GM18508 (cell line): ENCODE results near the gene ZDHHC12.

ENCODE experiments used
- ATAC-seq: cut with Tn5 transposase; IDR thresholded peaks from one replicate; pipeline ENCODE4 v1.9.1; 2021; ENCODE audit warnings: moderate number of reproducible peaks; ENCODE audit not compliant: insufficient read depth, unreplicated experiment

ZDHHC12 gene

GRCh38 chr9:128731093-128731492 is 7.2 kb upstream of the ZDHHC12 start:
- no peak for ATAC-seq

GRCh38 chr9:128729766-128730517 is 6.0 kb upstream of the ZDHHC12 start:
- no peak for ATAC-seq

GRCh38 chr9:128729302-128729701 is 5.4 kb upstream of the ZDHHC12 start:
- no peak for ATAC-seq

GRCh38 chr9:128728298-128728697 is 4.4 kb upstream of the ZDHHC12 start:
- ATAC-seq = no peak

- no peak for ATAC-seq
Measured at GRCh38 chr9:128727640-128728248, 3.8 kb upstream of the ZDHHC12 start.

GRCh38 chr9:128724744-128725211 is 851 bp upstream of the ZDHHC12 start:
- no peak for ATAC-seq

GRCh38 chr9:128723352-128723865 is 518 bp downstream of the ZDHHC12 start:
- ATAC-seq = no peak

- ATAC-seq = no peak
Measured at GRCh38 chr9:128722380-128723351, 1.3 kb downstream of the ZDHHC12 start.

GRCh38 chr9:128721487-128722010 is 2.4 kb downstream of the ZDHHC12 start:
- ATAC-seq = no peak

- ATAC-seq = no peak
Measured at GRCh38 chr9:128720841-128721486, 3.0 kb downstream of the ZDHHC12 start.

GRCh38 chr9:128719919-128720605 is 3.9 kb downstream of the ZDHHC12 start:
- ATAC-seq = no peak

GRCh38 chr9:128718475-128718874 is 5.5 kb downstream of the ZDHHC12 start:
- no peak for ATAC-seq

GRCh38 chr9:128718047-128718446 is 5.9 kb downstream of the ZDHHC12 start:
- ATAC-seq = no peak

- ATAC-seq = no peak
Measured at GRCh38 chr9:128716581-128717254, 7.2 kb downstream of the ZDHHC12 start.

- ATAC-seq = no peak
Measured at GRCh38 chr9:128715436-128715750, 8.5 kb downstream of the ZDHHC12 start.

- no peak for ATAC-seq
Measured at GRCh38 chr9:128714586-128715435, 9.1 kb downstream of the ZDHHC12 start.

GRCh38 chr9:128713941-128714573 is 9.9 kb downstream of the ZDHHC12 start:
- ATAC-seq = no peak

GRCh38 chr9:128713411-128713780 is 10.5 kb downstream of the ZDHHC12 start:
- no peak for ATAC-seq
